Renal cortex interstitium (tissue), 15 donors: Measurements from ENCODE around the gene ZXDB. TPM values are rescaled to one million over a fixed set of nuclear protein-coding genes. Genes with fewer than 3 reads are reported as not detected.
"Not testable (repeated sequence)": the region's sequence is repeated elsewhere in the genome, so short reads cannot be mapped to it uniquely, and the experiment has no call there.

Source experiments
- DNase-seq, 11 donors: peaks; one replicate each; pipeline ENCODE4 v3.0.0-alpha.2; 2013; ENCODE audit warnings: low read depth in 9 of 11, low spot score in 4 of 11; ENCODE audit errors: extremely low read depth in 1 of 11
- long read RNA-seq, 16 experiments: transcript quantifications; one replicate each; lab custom pipeline, GENCODE V29; 2026
- polyA plus RNA-seq, 3 donors: library from polyadenylated mRNA; unstranded; fragments of 120-200 nt; gene quantifications; one replicate each; pipeline ENCODE4 v1.2.1, GENCODE V29; 2013; ENCODE audit not compliant: insufficient read length in 3 of 3

The ZXDB gene
- 10 to 100 TPM; 10.0 to 11.7 (median 10.6) TPM for polyA plus RNA-seq
- long read RNA-seq, donor 1, full-length matches to known transcripts, result 13 of 13 reads
- long read RNA-seq, donor 1, partial matches to known transcripts, result 0 of 13 reads
- long read RNA-seq, donor 1, other reads (novel, unspliced or antisense), result 0 of 13 reads
- long read RNA-seq, donor 2, full-length matches to known transcripts, result 18 of 18 reads
- long read RNA-seq, donor 2, partial matches to known transcripts, result 0 of 18 reads
- long read RNA-seq, donor 2, other reads (novel, unspliced or antisense), result 0 of 18 reads
- long read RNA-seq, donor 3, full-length matches to known transcripts, result 24 of 24 reads
- long read RNA-seq, donor 3, partial matches to known transcripts, result 0 of 24 reads
- long read RNA-seq, donor 3, other reads (novel, unspliced or antisense), result 0 of 24 reads
- long read RNA-seq, donor 4, full-length matches to known transcripts, result 11 of 11 reads
- long read RNA-seq, donor 4, partial matches to known transcripts, result 0 of 11 reads
- long read RNA-seq, donor 4, other reads (novel, unspliced or antisense), result 0 of 11 reads
- long read RNA-seq, donor 5, full-length matches to known transcripts, result 31 of 31 reads
- long read RNA-seq, donor 5, partial matches to known transcripts, result 0 of 31 reads
- long read RNA-seq, donor 5, other reads (novel, unspliced or antisense), result 0 of 31 reads
- long read RNA-seq, donor 6, full-length matches to known transcripts, result 17 of 17 reads
- long read RNA-seq, donor 6, partial matches to known transcripts, result 0 of 17 reads
- long read RNA-seq, donor 6, other reads (novel, unspliced or antisense), result 0 of 17 reads
- long read RNA-seq, donor 7, full-length matches to known transcripts, result 18 of 18 reads
- long read RNA-seq, donor 7, partial matches to known transcripts, result 0 of 18 reads
- long read RNA-seq, donor 7, other reads (novel, unspliced or antisense), result 0 of 18 reads
- long read RNA-seq, donor 8, full-length matches to known transcripts, result 34 of 34 reads
- long read RNA-seq, donor 8, partial matches to known transcripts, result 0 of 34 reads
- long read RNA-seq, donor 8, other reads (novel, unspliced or antisense), result 0 of 34 reads
- long read RNA-seq, donor 9, full-length matches to known transcripts, result 18 of 18 reads
- long read RNA-seq, donor 9, partial matches to known transcripts, result 0 of 18 reads
- long read RNA-seq, donor 9, other reads (novel, unspliced or antisense), result 0 of 18 reads
- long read RNA-seq, donor 10, full-length matches to known transcripts, result 11 of 11 reads
- long read RNA-seq, donor 10, partial matches to known transcripts, result 0 of 11 reads
- long read RNA-seq, donor 10, other reads (novel, unspliced or antisense), result 0 of 11 reads
- long read RNA-seq, donor 11, full-length matches to known transcripts, result 10 of 10 reads
- long read RNA-seq, donor 11, partial matches to known transcripts, result 0 of 10 reads
- long read RNA-seq, donor 11, other reads (novel, unspliced or antisense), result 0 of 10 reads
- long read RNA-seq, donor 12, full-length matches to known transcripts, result 5 of 5 reads
- long read RNA-seq, donor 12, partial matches to known transcripts, result 0 of 5 reads
- long read RNA-seq, donor 12, other reads (novel, unspliced or antisense), result 0 of 5 reads
- long read RNA-seq, donor 13, full-length matches to known transcripts, result 42 of 42 reads
- long read RNA-seq, donor 13, partial matches to known transcripts, result 0 of 42 reads
- long read RNA-seq, donor 13, other reads (novel, unspliced or antisense), result 0 of 42 reads
- long read RNA-seq, donor 14, full-length matches to known transcripts, result 9 of 9 reads
- long read RNA-seq, donor 14, partial matches to known transcripts, result 0 of 9 reads
- long read RNA-seq, donor 14, other reads (novel, unspliced or antisense), result 0 of 9 reads
- long read RNA-seq, donor 15, full-length matches to known transcripts, result 6 of 6 reads
- long read RNA-seq, donor 15, partial matches to known transcripts, result 0 of 6 reads
- long read RNA-seq, donor 15, other reads (novel, unspliced or antisense), result 0 of 6 reads
- long read RNA-seq, donor 16, full-length matches to known transcripts, result 38 of 38 reads
- long read RNA-seq, donor 16, partial matches to known transcripts, result 0 of 38 reads
- long read RNA-seq, donor 16, other reads (novel, unspliced or antisense), result 0 of 38 reads

DNA sequence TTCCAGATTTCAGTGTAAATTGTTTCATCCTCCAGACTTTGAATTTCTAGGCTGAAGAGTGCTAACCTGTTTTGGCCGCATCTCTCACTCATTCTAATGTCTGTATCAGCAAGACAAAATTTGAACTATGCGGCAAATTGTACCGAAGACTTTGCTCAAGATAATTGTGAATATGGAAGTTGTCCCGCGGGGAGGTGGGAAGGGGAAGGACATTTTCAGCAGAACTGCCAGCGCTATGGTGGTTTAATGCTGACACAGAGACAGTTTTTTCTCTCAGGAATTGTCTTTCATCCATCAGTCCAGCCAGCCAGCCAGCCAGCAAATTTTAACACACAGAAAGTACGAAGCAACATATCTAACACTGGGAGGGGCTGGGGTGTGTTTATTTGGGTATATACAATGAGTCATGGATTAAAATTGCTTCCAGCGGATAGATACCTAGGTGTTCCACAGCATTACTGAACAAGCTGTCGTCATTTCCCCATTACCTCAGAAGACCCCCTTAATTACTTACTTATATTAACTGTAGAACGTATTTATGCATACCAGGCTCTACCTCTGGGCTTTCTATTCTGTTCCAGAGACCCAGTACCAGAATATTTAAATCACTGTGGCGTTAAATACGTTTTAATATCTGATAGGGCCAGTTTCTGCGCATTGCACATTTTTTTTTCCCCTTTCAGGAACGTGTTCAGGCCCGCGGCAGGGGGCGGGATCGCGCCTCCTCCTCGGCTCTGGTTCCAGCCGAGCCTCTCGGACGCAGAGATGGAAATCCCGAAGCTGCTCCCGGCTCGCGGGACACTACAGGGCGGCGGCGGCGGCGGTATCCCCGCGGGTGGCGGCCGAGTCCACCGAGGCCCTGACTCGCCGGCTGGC lies at the start of gene ZXDB:
Gene ZXDB (plus strand): TSS at position 728 of the 876 bp plus-strand sequence. CDS start 38 bp downstream, at position 766.
- peak in 2 of 11 donors; percentile 9 to 29 for DNase-seq

DNA sequence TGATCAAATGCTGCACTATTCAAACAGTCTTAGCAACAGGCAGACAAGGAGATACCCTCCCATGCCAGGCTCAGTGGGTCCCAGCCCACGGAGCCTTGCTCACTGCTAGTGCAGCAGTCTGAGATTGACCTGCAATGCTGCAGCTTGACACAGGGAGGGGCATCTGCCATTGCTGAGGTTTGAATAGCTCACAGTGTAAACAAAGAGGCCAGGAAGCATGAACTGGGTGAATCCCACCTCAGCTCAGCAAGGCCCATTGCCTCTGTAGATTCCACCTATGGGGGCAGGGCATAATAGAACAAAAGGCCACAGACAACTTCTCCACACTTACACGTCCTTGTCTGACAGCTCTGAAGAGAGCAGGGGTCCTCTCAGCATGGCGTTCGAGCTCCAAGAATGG lies 26.6 kb upstream of the ZXDB start:
- no peak for DNase-seq

DNA sequence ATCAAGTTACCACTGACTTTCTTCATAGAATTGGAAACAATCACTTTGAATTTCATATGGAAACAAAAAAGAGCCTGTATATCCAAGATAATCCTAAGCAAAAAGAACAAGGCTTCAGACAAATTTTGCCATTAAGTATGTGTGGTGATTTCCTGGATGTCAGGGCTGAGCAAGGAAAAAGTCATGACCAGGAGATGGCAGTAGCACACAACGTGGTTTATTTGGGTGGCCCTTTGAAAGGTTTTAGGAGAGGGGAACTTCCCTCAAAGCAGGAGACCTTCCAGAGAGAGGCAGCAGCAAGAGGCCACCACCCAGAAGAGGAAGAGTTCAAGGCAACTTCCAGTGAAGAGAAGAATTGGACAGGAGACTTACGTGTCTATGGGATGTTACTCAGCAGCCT lies 18.1 kb upstream of the ZXDB start:
- no peak for DNase-seq

- DNase-seq, result not testable (repeated sequence)
Observed at GRCh38 chrX:57582948-57583347, 8.9 kb upstream of the ZXDB start.

DNA sequence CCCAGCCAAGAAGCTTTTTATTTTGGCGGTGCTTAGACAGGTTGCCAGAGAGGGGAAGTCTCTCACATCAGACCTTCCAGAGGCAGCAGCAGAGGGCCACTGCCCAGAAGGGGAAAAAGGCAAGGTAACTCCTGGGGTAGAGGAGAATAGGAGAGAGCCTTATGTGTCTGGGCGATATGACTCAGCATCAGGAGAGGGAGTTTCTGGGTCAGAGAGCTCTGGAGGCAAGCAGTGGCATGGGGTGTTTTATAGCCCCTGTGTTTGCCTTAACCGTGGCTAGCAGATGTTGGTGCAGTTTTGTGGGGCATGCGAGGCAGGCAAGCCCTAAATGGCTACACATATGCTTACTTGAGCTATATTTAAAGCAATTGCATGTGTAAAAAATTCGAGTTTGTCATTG lies 8.3 kb upstream of the ZXDB start:
- no peak for DNase-seq

DNA sequence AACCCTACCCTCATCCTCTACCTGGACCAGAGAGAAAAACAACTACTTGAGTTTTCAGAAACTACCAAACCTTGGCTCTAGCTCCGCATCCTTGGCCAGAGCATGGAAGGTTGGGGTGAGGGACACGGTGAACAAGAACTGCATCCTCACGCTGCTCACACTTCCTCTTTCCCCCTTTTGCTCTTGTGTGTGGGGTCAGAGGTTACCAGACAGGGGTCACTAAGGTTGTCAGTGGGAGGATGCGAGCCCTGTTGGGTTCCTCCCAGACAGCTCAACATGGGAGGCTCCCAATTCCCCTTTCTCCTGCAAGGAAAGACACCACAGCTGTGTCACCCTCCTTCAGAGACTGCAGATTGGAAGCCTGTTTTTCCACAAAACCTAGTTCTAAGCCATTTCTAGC lies 5.5 kb upstream of the ZXDB start:
- DNase-seq, result no peak

DNA sequence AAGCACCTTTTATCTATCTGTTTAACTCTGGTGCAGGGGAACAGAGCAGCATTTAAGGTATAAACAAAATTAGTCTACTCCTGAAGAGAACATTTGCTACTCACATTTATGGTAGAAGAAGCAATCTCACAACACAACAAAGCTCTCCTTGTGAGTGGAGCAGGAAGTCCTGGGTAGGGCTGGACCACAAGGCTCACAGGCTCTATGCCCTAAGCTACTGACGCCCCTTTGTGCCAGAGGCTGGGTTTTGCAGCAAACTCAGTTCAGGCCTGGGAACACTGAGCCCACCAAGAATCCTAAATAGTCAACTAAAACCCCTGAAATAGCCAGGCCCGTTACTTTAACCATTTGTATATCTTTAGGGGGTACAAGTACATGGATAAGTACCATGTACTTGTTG lies 4.7 kb upstream of the ZXDB start:
- DNase-seq, result no peak

DNA sequence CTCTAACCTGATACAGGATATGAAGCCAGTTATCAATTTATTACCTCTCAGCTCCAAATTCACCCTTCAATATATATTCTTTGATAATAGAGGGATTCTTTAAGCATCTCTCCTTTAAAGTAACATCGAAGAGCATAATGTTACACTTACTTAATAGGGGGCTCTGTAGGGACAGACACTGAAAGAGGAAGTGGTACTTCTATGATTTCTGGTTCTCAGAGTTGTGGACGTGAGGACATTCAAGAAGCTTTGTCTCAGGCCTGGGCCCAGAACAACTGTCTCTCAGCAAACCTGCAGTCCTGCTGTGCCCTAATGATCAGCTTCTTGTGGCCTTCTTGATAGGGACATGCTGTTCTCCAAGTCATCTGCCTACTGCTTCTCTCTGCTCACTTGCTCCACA lies 4.2 kb upstream of the ZXDB start:
- no peak for DNase-seq

DNA sequence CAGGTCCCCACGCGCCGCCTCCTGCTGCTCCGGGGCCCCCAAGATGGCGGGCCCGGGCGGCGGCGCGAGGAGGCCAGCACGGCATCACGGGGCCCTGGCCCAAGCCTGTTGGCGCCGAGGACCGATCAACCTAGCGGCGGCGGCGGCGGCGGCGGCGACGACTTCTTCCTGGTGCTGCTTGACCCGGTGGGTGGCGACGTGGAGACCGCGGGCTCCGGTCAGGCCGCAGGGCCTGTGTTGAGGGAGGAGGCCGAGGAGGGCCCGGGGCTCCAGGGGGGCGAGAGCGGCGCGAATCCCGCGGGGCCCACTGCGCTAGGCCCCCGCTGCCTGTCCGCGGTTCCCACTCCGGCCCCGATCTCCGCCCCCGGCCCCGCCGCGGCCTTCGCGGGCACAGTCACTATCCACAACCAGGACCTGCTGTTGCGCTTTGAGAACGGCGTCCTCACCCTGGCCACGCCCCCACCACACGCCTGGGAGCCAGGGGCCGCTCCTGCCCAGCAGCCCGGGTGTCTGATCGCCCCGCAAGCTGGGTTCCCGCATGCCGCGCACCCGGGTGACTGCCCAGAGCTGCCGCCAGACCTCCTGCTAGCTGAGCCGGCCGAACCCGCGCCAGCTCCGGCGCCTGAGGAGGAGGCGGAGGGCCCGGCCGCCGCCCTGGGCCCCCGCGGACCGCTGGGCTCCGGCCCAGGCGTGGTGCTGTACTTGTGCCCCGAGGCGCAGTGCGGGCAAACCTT lies 516 bp downstream of the ZXDB start:
- DNase-seq, result peak in 4 of 11 donors; percentile 12 to 25 (median 16)

DNA sequence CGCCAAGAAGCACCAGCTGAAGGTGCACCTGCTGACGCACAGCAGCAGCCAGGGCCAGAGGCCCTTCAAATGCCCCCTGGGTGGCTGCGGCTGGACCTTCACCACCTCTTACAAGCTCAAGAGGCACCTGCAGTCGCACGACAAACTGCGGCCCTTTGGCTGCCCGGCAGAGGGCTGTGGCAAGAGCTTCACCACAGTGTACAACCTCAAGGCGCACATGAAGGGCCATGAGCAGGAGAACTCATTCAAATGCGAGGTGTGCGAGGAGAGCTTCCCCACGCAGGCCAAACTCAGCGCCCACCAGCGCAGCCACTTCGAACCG lies 1.0 kb downstream of the ZXDB start:
- DNase-seq, result peak in 3 of 11 donors; percentile 11 to 16 (median 13)

DNA sequence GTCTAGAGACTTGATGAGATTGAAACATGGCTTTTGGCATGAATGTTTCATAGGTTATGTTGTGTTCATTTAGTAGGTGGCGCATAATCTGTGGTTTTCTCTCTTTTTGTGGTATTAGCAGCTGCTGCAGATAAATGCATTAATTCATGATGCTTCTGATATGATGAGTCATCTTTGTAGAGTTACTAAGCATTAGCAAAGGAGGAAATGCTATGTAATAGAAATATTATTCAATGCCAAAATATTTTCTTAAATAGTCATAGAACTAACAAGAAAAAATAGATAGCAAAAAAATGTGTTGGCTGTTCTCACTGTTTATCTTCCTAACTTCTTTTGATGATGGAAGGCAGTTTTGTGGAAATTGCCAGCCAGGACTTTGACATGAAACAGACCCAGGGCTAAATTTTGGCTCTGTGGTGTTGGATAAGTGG lies 3.6 kb downstream of the ZXDB start:
- DNase-seq, result no peak

GRCh38 chrX:57596109-57596508 lies 4.3 kb downstream of the ZXDB start:
- no peak for DNase-seq

GRCh38 chrX:57596516-57596915 lies 4.7 kb downstream of the ZXDB start:
- DNase-seq, result no peak

DNA sequence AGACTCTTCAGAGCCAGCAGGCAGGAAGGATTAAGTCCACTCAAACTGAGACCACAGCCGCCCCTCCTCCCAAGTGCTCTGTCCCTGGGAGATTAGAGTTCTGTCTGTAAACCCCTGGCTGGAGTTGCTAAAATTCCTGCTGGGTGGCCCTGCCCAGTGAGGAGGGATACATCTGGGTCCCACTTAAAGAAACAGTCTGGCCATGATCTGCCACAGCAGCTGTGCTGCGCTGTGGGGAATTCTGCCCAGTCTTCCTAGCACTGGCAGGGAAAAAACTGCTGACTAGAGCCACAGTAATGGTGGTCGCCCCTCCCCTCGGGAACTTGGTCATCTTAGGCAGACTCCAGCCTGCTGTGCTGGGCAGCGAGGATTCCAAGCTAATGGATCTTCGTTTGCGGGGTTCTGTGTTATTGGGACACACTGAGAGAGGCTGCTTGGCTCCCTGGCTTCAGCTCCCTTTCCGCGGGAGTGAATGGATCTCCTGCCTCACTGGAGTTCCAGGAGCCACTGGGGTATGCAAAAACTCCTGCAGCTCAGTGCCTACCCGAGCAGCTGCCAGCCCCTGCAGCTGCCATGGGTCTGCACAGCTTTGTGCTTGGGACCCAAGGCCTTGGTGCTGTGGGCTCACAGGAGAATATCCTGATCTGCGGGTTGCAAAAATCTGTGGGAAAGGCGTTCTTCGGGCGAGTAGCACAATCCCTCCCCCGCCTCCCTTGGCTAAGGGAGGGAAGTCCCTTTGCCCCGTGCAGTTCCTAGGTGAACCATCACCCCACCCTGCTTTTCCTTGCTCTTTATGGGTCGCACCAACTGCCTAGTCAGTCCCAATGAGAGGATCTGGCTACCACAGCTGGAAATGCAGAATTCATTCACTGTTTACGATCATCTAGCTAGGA lies 15.7 kb downstream of the ZXDB start:
- DNase-seq, result no peak

DNA sequence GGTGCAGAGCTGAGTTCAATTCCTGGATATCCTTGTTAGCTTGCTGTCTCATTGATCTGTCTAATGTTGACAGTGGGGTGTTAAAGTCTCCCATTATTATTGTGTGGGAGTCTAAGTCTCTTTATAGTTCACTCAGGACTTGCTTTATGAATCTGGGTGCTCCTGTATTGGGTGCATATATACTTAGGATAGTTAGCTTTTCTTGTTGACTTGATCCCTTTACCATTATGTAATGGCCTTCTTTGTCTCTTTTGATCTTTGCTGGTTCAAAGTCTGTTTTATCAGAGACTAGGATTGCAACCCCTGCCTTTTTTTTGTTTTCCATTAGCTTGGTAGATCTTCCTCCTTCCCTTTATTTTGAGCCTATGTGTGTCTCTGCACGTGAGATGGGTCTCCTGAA lies 21.5 kb downstream of the ZXDB start:
- not testable (repeated sequence) for DNase-seq
